SK-N-SH treated with all-trans-retinoic acid at 6 μM for 48 hours (cell line): Measurements from ENCODE around the gene CPSF7.

Source experiments
- BACH2 ChIP-seq: fragments of 250-450 bp; sonication (Bioruptor Pico); IDR thresholded peaks from 2 replicates; pipeline ENCODE4 v1.9.0; 2021; ENCODE audit warnings: mild to moderate bottlenecking, borderline replicate concordance
- CREB5 ChIP-seq: fragments of 250-450 bp; sonication (Bioruptor Pico); IDR thresholded peaks from 2 replicates; pipeline ENCODE4 v1.5.1; 2020; ENCODE audit warnings: low read depth, mild to moderate bottlenecking, moderate library complexity
- CSDC2 ChIP-seq: fragments of 250-450 bp; sonication (Bioruptor Pico); IDR thresholded peaks from 2 replicates; pipeline ENCODE4 v1.5.0; 2020; ENCODE audit warnings: mild to moderate bottlenecking, moderate library complexity
- PATZ1 ChIP-seq: fragments of 250-450 bp; sonication (Bioruptor Pico); IDR thresholded peaks from 2 replicates; pipeline ENCODE4 v1.8.0; 2020; ENCODE audit warnings: mild to moderate bottlenecking, moderate library complexity, borderline replicate concordance
- POU6F1 ChIP-seq: fragments of 250-450 bp; sonication (Bioruptor Pico); IDR thresholded peaks from 2 replicates; pipeline ENCODE4 v1.8.0; 2021; ENCODE audit warnings: low read depth, mild to moderate bottlenecking, moderate library complexity, borderline replicate concordance
- RARB ChIP-seq: fragments of 250-450 bp; sonication (Bioruptor Pico); IDR thresholded peaks from 2 replicates; pipeline ENCODE4 v1.8.0; 2021; ENCODE audit warnings: mild to moderate bottlenecking, moderate library complexity
- SNAI2 ChIP-seq: fragments of 250-450 bp; sonication (Bioruptor Pico); IDR thresholded peaks from 2 replicates; pipeline ENCODE4 v1.5.0; 2020; ENCODE audit warnings: mild to moderate bottlenecking, moderate library complexity
- TOX ChIP-seq: fragments of 250-450 bp; sonication (Bioruptor Pico); IDR thresholded peaks from 2 replicates; pipeline ENCODE4 v1.8.0; 2021; ENCODE audit warnings: mild to moderate bottlenecking, moderate library complexity, borderline replicate concordance
- ZC3H10 ChIP-seq: fragments of 250-450 bp; sonication (Bioruptor Pico); IDR thresholded peaks from 2 replicates; pipeline ENCODE4 v1.5.1; 2021; ENCODE audit warnings: mild to moderate bottlenecking, moderate library complexity
- ZFP3 ChIP-seq: fragments of 250-450 bp; sonication (Bioruptor Pico); IDR thresholded peaks from 2 replicates; pipeline ENCODE4 v1.5.0; 2020; ENCODE audit warnings: mild to moderate bottlenecking, moderate library complexity
- ZNF8 ChIP-seq: fragments of 450-650 bp; formaldehyde crosslinking; IDR thresholded peaks from 2 replicates; pipeline ENCODE4 v1.5.0; 2020; ENCODE audit warnings: mild to moderate bottlenecking, moderate library complexity

GRCh38 chr11:61357233-61357893, 72.4 kb downstream of the CPSF7 start:
- TF ChIP-seq PATZ1 (CRISPR knock-in tag), result no peak
- TF ChIP-seq ZFP3 (CRISPR knock-in tag), result no peak
- TF ChIP-seq CREB5 (CRISPR knock-in tag), result no peak
- TF ChIP-seq SNAI2 (CRISPR knock-in tag), result no peak
- no peak for TF ChIP-seq RARB (CRISPR knock-in tag)
- no peak for TF ChIP-seq ZC3H10 (CRISPR knock-in tag)
- no peak for TF ChIP-seq ZNF8
- no peak for TF ChIP-seq TOX (CRISPR knock-in tag)
- no peak for TF ChIP-seq POU6F1 (CRISPR knock-in tag)
- no peak for TF ChIP-seq CSDC2 (CRISPR knock-in tag)
- TF ChIP-seq BACH2 (CRISPR knock-in tag), result no peak
